Hematopoietic multipotent progenitor cell treated with erythropoietin and hydrocortisone succinate and interleukin-3 and kit ligand, for 6 days (in vitro differentiated cells): Measurements from ENCODE around the gene PCDHA3.
"Not testable (repeated sequence)": the region's sequence is repeated elsewhere in the genome, so short reads cannot be mapped to it uniquely, and the experiment has no call there.

Experiments
- DNase-seq: peaks from one replicate; pipeline ENCODE4 v3.0.0-alpha.2; 2015

PCDHA3 gene

GRCh38 chr5:140821375-140822280 lies 20.8 kb downstream of the PCDHA3 start, which contains the start of gene PCDHA5:
TSS of gene PCDHA5 (plus strand) at chr5:140821613.
- peak; percentile 42 for DNase-seq

GRCh38 chr5:140822281-140822629 lies 21.4 kb downstream of the PCDHA3 start:
- DNase-seq, result no peak

GRCh38 chr5:140822969-140823368 lies 22.1 kb downstream of the PCDHA3 start:
- DNase-seq, result not testable (repeated sequence)

GRCh38 chr5:140823475-140823874 lies 22.6 kb downstream of the PCDHA3 start:
- no peak for DNase-seq

- DNase-seq, result no peak
Measured at GRCh38 chr5:140827704-140828361, 27.0 kb downstream of the PCDHA3 start, which contains the start of gene PCDHA6. TSS of gene PCDHA6 (plus strand) at chr5:140827960. CDS start at chr5:140828092, 132 bp downstream.

- no peak for DNase-seq
Measured at GRCh38 chr5:140828362-140828737, 27.5 kb downstream of the PCDHA3 start.

GRCh38 chr5:140829511-140830501 lies 28.9 kb downstream of the PCDHA3 start:
- DNase-seq, result not testable (repeated sequence)

GRCh38 chr5:140833993-140834392 lies 33.1 kb downstream of the PCDHA3 start, which contains the start of gene PCDHA7:
TSS of gene PCDHA7 (plus strand) at chr5:140834269. CDS start at chr5:140834384, 115 bp downstream.
- peak; percentile 6 for DNase-seq

- not testable (repeated sequence) for DNase-seq
Measured at GRCh38 chr5:140834439-140835008, 33.7 kb downstream of the PCDHA3 start.

GRCh38 chr5:140835622-140836510 lies 35.0 kb downstream of the PCDHA3 start:
- no peak for DNase-seq

- peak; percentile 19 for DNase-seq
Measured at GRCh38 chr5:140840978-140841962, 40.4 kb downstream of the PCDHA3 start, which contains the start of gene PCDHA8. TSS of gene PCDHA8 (plus strand) at chr5:140841187. CDS start at chr5:140841322, 135 bp downstream.

GRCh38 chr5:140842798-140843733 lies 42.2 kb downstream of the PCDHA3 start:
- no peak for DNase-seq

GRCh38 chr5:140848139-140849102 lies 47.6 kb downstream of the PCDHA3 start, which contains the start of gene PCDHA9:
TSS of gene PCDHA9 (plus strand) at chr5:140848382. CDS start at chr5:140848496, 114 bp downstream.
- DNase-seq, result not testable (repeated sequence)

GRCh38 chr5:140849831-140850634 lies 49.2 kb downstream of the PCDHA3 start:
- not testable (repeated sequence) for DNase-seq
